ENCODE results near the gene EPS15. TPM values are rescaled to one million over a fixed set of nuclear protein-coding genes. Genes with fewer than 3 reads are reported as not detected.

The EPS15 gene
- total and polyA plus RNA-seq, 4 experiments from 2014 or later, result 39.2 to 92.3 (median 77.6) TPM

- no peak overlapping the region for H3K4me3 ChIP-seq (ENCODE audit: low read length in 2 of 2)
- H3K27ac Mint-ChIP-seq, result no peak overlapping the region
- no peaks in the 10 kb centered on the region for H3K9me3 ChIP-seq (ENCODE audit: control insufficient read depth in 1 of 2, low read length in 2 of 2)
- intact Hi-C loops (cut with micrococcal nuclease), result no loop called here
- CTCF ChIA-PET (ENCODE audit: partially characterized antibody), result no interaction called here
- no peaks in the 10 kb centered on the region for H3K27me3 Mint-ChIP-seq
- no peak for DNase-seq
- no peaks in the 10 kb centered on the region for H3K36me3 ChIP-seq (ENCODE audit: insufficient read depth, low read length)
- no peak overlapping the region for H3K4me3 Mint-ChIP-seq
- no peak overlapping the region for H3K27ac ChIP-seq (ENCODE audit: low read depth, low read length)
- peaks cover 39 to 63% of the 10 kb centered on the region in 2 donors for H3K36me3 Mint-ChIP-seq
- POLR2A ChIA-PET (ENCODE audit: partially characterized antibody), result no interaction called here
- H3K4me1 ChIP-seq (ENCODE audit: insufficient read depth, low read length), result no peaks in the 10 kb centered on the region
- no peaks in the 10 kb centered on the region for H3K27me3 ChIP-seq (ENCODE audit: insufficient read depth, low read length)
- H3K4me1 Mint-ChIP-seq, result peaks cover 0 to 4% (median 0%) of the 10 kb centered on the region in 4 donors
- no peaks in the 10 kb centered on the region for H3K9me3 Mint-ChIP-seq
Observed at GRCh38 chr1:51372561-51372960, 146.5 kb downstream of the EPS15 start.

GRCh38 chr1:51369171-51369570 lies 149.9 kb downstream of the EPS15 start:
- H3K4me1 Mint-ChIP-seq, result peaks cover 0 to 4% (median 0%) of the 10 kb centered on the region in 4 donors
- no peaks in the 10 kb centered on the region for H3K4me1 ChIP-seq (ENCODE audit: insufficient read depth, low read length)
- no peak overlapping the region for H3K4me3 Mint-ChIP-seq
- DNase-seq, result no peak
- no peaks in the 10 kb centered on the region for H3K27me3 Mint-ChIP-seq
- peaks cover 41 to 64% of the 10 kb centered on the region in 2 donors for H3K36me3 Mint-ChIP-seq
- H3K27me3 ChIP-seq (ENCODE audit: insufficient read depth, low read length), result no peaks in the 10 kb centered on the region
- H3K27ac Mint-ChIP-seq, result no peak overlapping the region
- ChIA-PET POLR2A (ENCODE audit: partially characterized antibody) (interaction anchor here (0.8 kb wide), 1 partner anchor 1814 kb away, joined by 3 read pairs; no protein-coding TSS in a partner anchor), CTCF (ENCODE audit: partially characterized antibody) (no interaction called here)
- no peak overlapping the region for H3K27ac ChIP-seq (ENCODE audit: low read depth, low read length)
- H3K4me3 ChIP-seq (ENCODE audit: low read length in 2 of 2), result no peak overlapping the region
- H3K9me3 Mint-ChIP-seq, result no peaks in the 10 kb centered on the region
- no peaks in the 10 kb centered on the region for H3K9me3 ChIP-seq (ENCODE audit: control insufficient read depth in 1 of 2, low read length in 2 of 2)
- peaks cover 13% of the 10 kb centered on the region for H3K36me3 ChIP-seq (ENCODE audit: insufficient read depth, low read length)
- intact Hi-C loops (cut with micrococcal nuclease), result no loop called here

DNA sequence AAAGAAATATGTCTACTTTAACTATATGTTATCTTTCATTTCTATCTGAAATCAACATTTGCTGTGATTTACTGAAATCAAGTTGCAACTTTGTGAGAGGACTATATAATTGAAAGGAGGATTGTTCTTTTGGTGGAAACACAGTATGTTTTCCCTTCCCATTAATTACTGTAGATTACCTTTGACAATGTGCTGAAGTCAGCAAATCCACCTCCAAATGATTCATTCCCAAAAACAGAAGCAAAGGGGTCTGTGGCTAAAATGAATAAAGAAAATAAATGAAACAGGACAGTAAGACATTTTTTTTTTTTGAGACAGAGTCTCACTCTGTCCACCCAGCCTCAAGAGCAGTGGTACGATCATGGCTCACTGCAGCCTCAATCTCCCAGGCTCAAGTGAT lies 153.3 kb downstream of the EPS15 start:
- Mint-ChIP-seq H3K4me1 (peaks cover 0 to 2% (median under 1%) of the 10 kb centered on the region in 4 donors), H3K27me3 (no peaks in the 10 kb centered on the region), H3K36me3 (peaks cover 35 to 62% of the 10 kb centered on the region in 2 donors), H3K27ac (no peak overlapping the region), H3K9me3 (no peaks in the 10 kb centered on the region), H3K4me3 (no peak overlapping the region)
- POLR2A ChIA-PET (ENCODE audit: partially characterized antibody), result no interaction called here
- no peak for DNase-seq
- Histone ChIP-seq H3K9me3 (ENCODE audit: control insufficient read depth in 1 of 2, low read length in 2 of 2) (no peaks in the 10 kb centered on the region), H3K27me3 (ENCODE audit: insufficient read depth, low read length) (no peaks in the 10 kb centered on the region), H3K4me1 (ENCODE audit: insufficient read depth, low read length) (no peaks in the 10 kb centered on the region), H3K36me3 (ENCODE audit: insufficient read depth, low read length) (peaks cover 25% of the 10 kb centered on the region), H3K27ac (ENCODE audit: low read depth, low read length) (no peak overlapping the region), H3K4me3 (ENCODE audit: low read length in 2 of 2) (no peak overlapping the region)
- intact Hi-C loops (cut with micrococcal nuclease), result no loop called here
- CTCF ChIA-PET (ENCODE audit: partially characterized antibody), result no interaction called here

DNA sequence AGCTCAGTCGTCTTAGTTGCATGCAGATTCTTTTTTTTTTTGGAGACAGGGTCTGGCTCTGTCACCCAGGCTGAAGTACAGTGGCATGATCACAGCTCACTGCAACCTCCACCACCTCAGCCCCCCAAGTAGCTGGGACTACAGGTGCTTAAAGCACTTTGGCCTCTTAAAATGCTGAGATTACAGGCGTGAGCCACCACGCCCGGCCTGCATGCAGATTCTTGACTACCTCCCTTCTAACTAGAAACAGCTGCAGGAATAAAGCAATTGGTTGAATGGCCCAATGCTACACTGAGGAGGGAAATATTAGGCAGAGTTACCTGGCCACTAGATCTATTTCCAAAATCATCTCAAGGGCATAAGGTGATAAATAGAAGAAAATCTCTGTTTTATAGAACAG lies 159.2 kb downstream of the EPS15 start:
- Mint-ChIP-seq H3K36me3 (peaks cover 40 to 64% of the 10 kb centered on the region in 2 donors), H3K27me3 (no peaks in the 10 kb centered on the region), H3K4me1 (peaks cover 0 to 2% (median 0%) of the 10 kb centered on the region in 4 donors), H3K4me3 (no peak overlapping the region), H3K9me3 (no peaks in the 10 kb centered on the region), H3K27ac (peak overlapping the region in 1 of 7 donors; percentile 83)
- H3K36me3 ChIP-seq (ENCODE audit: insufficient read depth, low read length), result peaks cover 34% of the 10 kb centered on the region
- no peak for DNase-seq
- H3K27ac ChIP-seq (ENCODE audit: low read depth, low read length), result no peak overlapping the region
- ChIA-PET POLR2A (ENCODE audit: partially characterized antibody) (no interaction called here), CTCF (ENCODE audit: partially characterized antibody) (no interaction called here)
- no peaks in the 10 kb centered on the region for H3K4me1 ChIP-seq (ENCODE audit: insufficient read depth, low read length)
- intact Hi-C loops (cut with micrococcal nuclease), result no loop called here
- no peaks in the 10 kb centered on the region for H3K9me3 ChIP-seq (ENCODE audit: control insufficient read depth in 1 of 2, low read length in 2 of 2)
- H3K4me3 ChIP-seq (ENCODE audit: low read length in 2 of 2), result no peak overlapping the region
- H3K27me3 ChIP-seq (ENCODE audit: insufficient read depth, low read length), result no peaks in the 10 kb centered on the region

DNA sequence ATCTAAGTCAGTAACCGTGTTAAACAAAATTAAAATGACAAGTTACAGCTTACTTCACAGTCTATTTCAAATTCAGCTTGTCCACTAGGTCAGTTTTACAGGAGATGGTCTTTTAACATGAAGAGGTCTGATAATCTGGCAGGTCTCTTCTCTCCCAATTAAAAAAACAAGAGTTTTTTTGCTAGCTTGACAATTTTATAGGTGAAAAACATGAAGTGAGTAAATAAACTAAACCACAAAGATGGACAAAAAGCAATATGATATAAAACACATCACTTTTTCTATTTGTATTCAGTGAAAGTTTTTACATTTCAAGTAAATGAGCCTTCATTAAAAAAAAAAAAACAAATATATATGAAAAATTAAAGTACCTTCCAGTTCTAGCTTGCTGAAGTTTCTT lies 163.7 kb downstream of the EPS15 start:
- Mint-ChIP-seq H3K4me3 (no peak overlapping the region), H3K9me3 (no peaks in the 10 kb centered on the region), H3K4me1 (no peaks in the 10 kb centered on the region), H3K27ac (no peak overlapping the region), H3K36me3 (peaks cover 28 to 38% of the 10 kb centered on the region in 2 donors), H3K27me3 (no peaks in the 10 kb centered on the region)
- DNase-seq, result no peak
- no peaks in the 10 kb centered on the region for H3K9me3 ChIP-seq (ENCODE audit: control insufficient read depth in 1 of 2, low read length in 2 of 2)
- no peak overlapping the region for H3K4me3 ChIP-seq (ENCODE audit: low read length in 2 of 2)
- H3K4me1 ChIP-seq (ENCODE audit: insufficient read depth, low read length), result no peaks in the 10 kb centered on the region
- H3K27ac ChIP-seq (ENCODE audit: low read depth, low read length), result no peak overlapping the region
- intact Hi-C loops (cut with micrococcal nuclease), result no loop called here
- ChIA-PET POLR2A (ENCODE audit: partially characterized antibody) (no interaction called here), CTCF (ENCODE audit: partially characterized antibody) (no interaction called here)
- H3K27me3 ChIP-seq (ENCODE audit: insufficient read depth, low read length), result no peaks in the 10 kb centered on the region
- peaks cover 22% of the 10 kb centered on the region for H3K36me3 ChIP-seq (ENCODE audit: insufficient read depth, low read length)

GRCh38 chr1:51354416-51354815 lies 164.7 kb downstream of the EPS15 start:
- no peaks in the 10 kb centered on the region for H3K4me1 Mint-ChIP-seq
- Histone ChIP-seq H3K36me3 (ENCODE audit: insufficient read depth, low read length) (peaks cover 22% of the 10 kb centered on the region), H3K27ac (ENCODE audit: low read depth, low read length) (no peak overlapping the region), H3K4me3 (ENCODE audit: low read length in 2 of 2) (no peak overlapping the region), H3K27me3 (ENCODE audit: insufficient read depth, low read length) (no peaks in the 10 kb centered on the region), H3K9me3 (ENCODE audit: control insufficient read depth in 1 of 2, low read length in 2 of 2) (no peaks in the 10 kb centered on the region), H3K4me1 (ENCODE audit: insufficient read depth, low read length) (no peaks in the 10 kb centered on the region)
- ChIA-PET POLR2A (ENCODE audit: partially characterized antibody) (no interaction called here), CTCF (ENCODE audit: partially characterized antibody) (interaction anchor here (0.6 kb wide), 1 partner anchor 372 kb away, joined by 3 read pairs; no protein-coding TSS in a partner anchor)
- H3K27ac Mint-ChIP-seq, result no peak overlapping the region
- intact Hi-C loops (cut with micrococcal nuclease), result no loop called here
- no peaks in the 10 kb centered on the region for H3K9me3 Mint-ChIP-seq
- H3K27me3 Mint-ChIP-seq, result no peaks in the 10 kb centered on the region
- no peak for DNase-seq
- H3K4me3 Mint-ChIP-seq, result no peak overlapping the region
- peaks cover 23 to 31% of the 10 kb centered on the region in 2 donors for H3K36me3 Mint-ChIP-seq

GRCh38 chr1:51351907-51352306 lies 167.2 kb downstream of the EPS15 start:
- no peak for DNase-seq
- peaks cover 21 to 23% of the 10 kb centered on the region in 2 donors for H3K36me3 Mint-ChIP-seq
- H3K27me3 Mint-ChIP-seq, result no peaks in the 10 kb centered on the region
- Histone ChIP-seq H3K4me1 (ENCODE audit: insufficient read depth, low read length) (no peaks in the 10 kb centered on the region), H3K36me3 (ENCODE audit: insufficient read depth, low read length) (peaks cover 18% of the 10 kb centered on the region), H3K27ac (ENCODE audit: low read depth, low read length) (no peak overlapping the region), H3K4me3 (ENCODE audit: low read length in 2 of 2) (no peak overlapping the region), H3K9me3 (ENCODE audit: control insufficient read depth in 1 of 2, low read length in 2 of 2) (no peaks in the 10 kb centered on the region), H3K27me3 (ENCODE audit: insufficient read depth, low read length) (no peaks in the 10 kb centered on the region)
- peaks cover 0 to 1% (median 0%) of the 10 kb centered on the region in 8 donors for H3K9me3 Mint-ChIP-seq
- ChIA-PET CTCF (ENCODE audit: partially characterized antibody) (no interaction called here), POLR2A (ENCODE audit: partially characterized antibody) (no interaction called here)
- no peaks in the 10 kb centered on the region for H3K4me1 Mint-ChIP-seq
- H3K4me3 Mint-ChIP-seq, result no peak overlapping the region
- peak overlapping the region in 1 of 7 donors; percentile 6 for H3K27ac Mint-ChIP-seq
- intact Hi-C loops (cut with micrococcal nuclease), result no loop called here

DNA sequence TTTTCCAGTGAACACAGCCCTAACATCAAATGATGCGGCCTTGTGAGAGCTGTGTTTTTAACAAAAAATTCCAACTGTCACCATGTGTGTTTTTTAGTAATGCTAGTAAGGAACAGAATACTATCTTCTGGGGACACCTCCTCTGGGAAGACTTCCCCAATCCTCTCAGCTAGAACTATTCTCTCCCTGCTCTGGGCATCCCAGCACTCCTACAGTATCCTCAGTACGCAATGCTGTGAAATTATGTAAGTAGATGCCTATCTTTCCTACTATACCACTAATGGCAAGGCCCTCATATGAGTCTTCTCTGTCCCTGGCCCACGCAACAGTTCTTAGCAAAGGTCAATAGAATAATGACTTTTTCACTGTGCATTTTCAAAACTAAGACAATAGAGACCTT lies 169.2 kb downstream of the EPS15 start:
- POLR2A ChIA-PET (ENCODE audit: partially characterized antibody), result no interaction called here
- H3K36me3 ChIP-seq (ENCODE audit: insufficient read depth, low read length), result peaks cover 1% of the 10 kb centered on the region
- CTCF ChIA-PET (ENCODE audit: partially characterized antibody), result no interaction called here
- no peaks in the 10 kb centered on the region for H3K9me3 ChIP-seq (ENCODE audit: control insufficient read depth in 1 of 2, low read length in 2 of 2)
- no peak overlapping the region for H3K27ac ChIP-seq (ENCODE audit: low read depth, low read length)
- H3K9me3 Mint-ChIP-seq, result peaks cover 0 to 1% (median 0%) of the 10 kb centered on the region in 8 donors
- no peak overlapping the region for H3K4me3 Mint-ChIP-seq
- intact Hi-C loops (cut with micrococcal nuclease), result no loop called here
- no peaks in the 10 kb centered on the region for H3K4me1 Mint-ChIP-seq
- peaks cover 9% of the 10 kb centered on the region for H3K27me3 ChIP-seq (ENCODE audit: insufficient read depth, low read length)
- no peak for DNase-seq
- peaks cover 5 to 12% of the 10 kb centered on the region in 2 donors for H3K27me3 Mint-ChIP-seq
- H3K4me1 ChIP-seq (ENCODE audit: insufficient read depth, low read length), result no peaks in the 10 kb centered on the region
- H3K27ac Mint-ChIP-seq, result peak overlapping the region in 1 of 7 donors; percentile 33
- peaks cover 5 to 10% of the 10 kb centered on the region in 2 donors for H3K36me3 Mint-ChIP-seq
- no peak overlapping the region for H3K4me3 ChIP-seq (ENCODE audit: low read length in 2 of 2)
